ENCODE results near the gene ZNF532.

GRCh38 chr18:58838946-58839345, 25.7 kb upstream of the ZNF532 start:
- TF ChIP-seq, protein P1, sequence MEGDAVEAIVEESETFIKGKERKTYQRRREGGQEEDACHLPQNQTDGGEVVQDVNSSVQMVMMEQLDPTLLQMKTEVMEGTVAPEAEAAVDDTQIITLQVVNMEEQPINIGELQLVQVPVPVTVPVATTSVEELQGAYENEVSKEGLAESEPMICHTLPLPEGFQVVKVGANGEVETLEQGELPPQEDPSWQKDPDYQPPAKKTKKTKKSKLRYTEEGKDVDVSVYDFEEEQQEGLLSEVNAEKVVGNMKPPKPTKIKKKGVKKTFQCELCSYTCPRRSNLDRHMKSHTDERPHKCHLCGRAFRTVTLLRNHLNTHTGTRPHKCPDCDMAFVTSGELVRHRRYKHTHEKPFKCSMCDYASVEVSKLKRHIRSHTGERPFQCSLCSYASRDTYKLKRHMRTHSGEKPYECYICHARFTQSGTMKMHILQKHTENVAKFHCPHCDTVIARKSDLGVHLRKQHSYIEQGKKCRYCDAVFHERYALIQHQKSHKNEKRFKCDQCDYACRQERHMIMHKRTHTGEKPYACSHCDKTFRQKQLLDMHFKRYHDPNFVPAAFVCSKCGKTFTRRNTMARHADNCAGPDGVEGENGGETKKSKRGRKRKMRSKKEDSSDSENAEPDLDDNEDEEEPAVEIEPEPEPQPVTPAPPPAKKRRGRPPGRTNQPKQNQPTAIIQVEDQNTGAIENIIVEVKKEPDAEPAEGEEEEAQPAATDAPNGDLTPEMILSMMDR (IDR thresholded peaks at IDR 0.05; ENCODE audit: low read length) = no peak
- no peak for TF ChIP-seq EZH2 (optimal IDR thresholded peaks at IDR 0.05; ENCODE audit: low read depth, low read length)
